ENCODE measurements around the gene CNTNAP2.

Gene CNTNAP2

DNA sequence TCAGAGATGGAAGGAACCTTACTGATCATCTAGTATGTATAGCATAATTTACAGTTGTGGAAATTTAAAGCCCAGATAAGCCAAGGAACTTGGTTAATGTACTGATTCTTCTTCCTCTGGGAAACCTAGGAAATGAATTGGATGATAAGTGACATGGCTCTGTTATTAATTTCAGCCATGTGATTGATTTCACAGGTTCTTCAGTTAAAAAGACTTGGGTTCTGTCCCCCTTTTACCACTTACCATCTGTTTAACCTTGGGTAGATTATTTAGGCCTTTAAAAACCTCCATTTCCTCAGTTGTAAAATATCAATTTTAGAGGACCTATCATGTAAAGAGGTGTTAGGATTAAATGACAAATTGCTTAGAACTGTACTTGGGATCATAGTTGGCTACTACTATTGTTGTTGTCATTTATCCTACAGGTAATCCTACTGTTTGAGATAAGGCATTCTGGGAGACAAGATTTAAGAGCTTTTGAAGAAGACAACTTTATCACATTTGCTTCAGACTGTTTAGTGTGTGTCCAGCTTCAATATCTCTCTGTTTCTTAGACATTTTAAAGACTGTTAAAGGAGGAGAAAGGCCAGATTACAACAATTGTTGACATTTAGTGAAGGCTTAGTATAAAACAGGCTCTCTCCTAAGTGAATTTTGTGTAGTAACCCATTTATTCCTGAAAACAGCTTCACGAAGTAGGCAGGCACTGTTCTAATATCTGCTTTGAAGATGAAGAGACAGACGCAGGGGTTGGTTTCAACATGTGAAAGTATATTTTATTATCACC lies 1476.9 kb downstream of the CNTNAP2 start:
- POLR2A ChIA-PET, result no interaction called here
- CTCF ChIA-PET, result no interaction called here
- TF ChIP-seq ZNF549 (tag by site-specific recombination; IDR thresholded peaks at IDR 0.05), result no peak
- TF ChIP-seq ZNF785 (tag by site-specific recombination; IDR thresholded peaks at IDR 0.05), result no peak
- TF ChIP-seq ZNF48 (tag by site-specific recombination; IDR thresholded peaks at IDR 0.05), result no peak
- no peak for TF ChIP-seq ZNF747 (tag by site-specific recombination; IDR thresholded peaks at IDR 0.05)
- TF ChIP-seq ZNF623 (tag by site-specific recombination; IDR thresholded peaks at IDR 0.05), result no peak
- TF ChIP-seq ZNF433 (tag by site-specific recombination; IDR thresholded peaks at IDR 0.05; ENCODE audit: low read depth), result no peak
- TF ChIP-seq ZSCAN23 (tag by site-specific recombination; IDR thresholded peaks at IDR 0.05), result no peak
- no peak for TF ChIP-seq ZBTB21 (tag by site-specific recombination; IDR thresholded peaks at IDR 0.05)
- TF ChIP-seq ZNF837 (tag by site-specific recombination; IDR thresholded peaks at IDR 0.05), result no peak
- no peak for TF ChIP-seq ZXDB (tag by site-specific recombination; IDR thresholded peaks at IDR 0.05)
- no peak for TF ChIP-seq ZBTB6 (tag by site-specific recombination; IDR thresholded peaks at IDR 0.05)
- no peak for TF ChIP-seq ZNF548 (tag by site-specific recombination; IDR thresholded peaks at IDR 0.05)
- no peak for TF ChIP-seq EGR2 (tag by site-specific recombination; IDR thresholded peaks at IDR 0.05; ENCODE audit: low read depth)
- TF ChIP-seq ZNF473 (tag by site-specific recombination; IDR thresholded peaks at IDR 0.05), result no peak
- no peak for TF ChIP-seq ZNF280C (tag by site-specific recombination; IDR thresholded peaks at IDR 0.05)

GRCh38 chr7:147595042-147595441 lies 1478.4 kb downstream of the CNTNAP2 start:
- Histone ChIP-seq H3K9me3 (ENCODE audit: control insufficient read depth, insufficient read depth, low read depth, low read length) (no peaks in the 10 kb centered on the region), H3K4me1 (ENCODE audit: control insufficient read depth, insufficient read depth, low read length) (no peaks in the 10 kb centered on the region), H3K4me3 (ENCODE audit: low read depth, low read length) (no peak overlapping the region), H3K36me3 (ENCODE audit: control insufficient read depth in 2 of 2, insufficient read depth in 1 of 2, low read length in 2 of 2) (no peaks in the 10 kb centered on the region), H3K27ac (ENCODE audit: extremely low read depth, low read depth, low read length) (no peak overlapping the region)
- CTCF ChIA-PET, result no interaction called here
- POLR2A ChIA-PET, result no interaction called here
- TF ChIP-seq ZNF398 (tag by site-specific recombination; IDR thresholded peaks at IDR 0.05) (no peak), ZNF629 (tag by site-specific recombination; IDR thresholded peaks at IDR 0.05) (no peak), MZF1 (tag by site-specific recombination; IDR thresholded peaks at IDR 0.05; ENCODE audit: borderline replicate concordance) (no peak), ZNF785 (tag by site-specific recombination; IDR thresholded peaks at IDR 0.05) (no peak), HOXC10 (CRISPR knock-in tag; IDR thresholded peaks at IDR 0.05) (no peak), ZNF626 (tag by site-specific recombination; IDR thresholded peaks at IDR 0.05) (no peak), ZBTB17 (tag by site-specific recombination; IDR thresholded peaks at IDR 0.05) (no peak), ZBTB1 (tag by site-specific recombination; IDR thresholded peaks at IDR 0.05) (no peak), ZNF843 (tag by site-specific recombination; IDR thresholded peaks at IDR 0.05) (no peak), BCL11B (tag by site-specific recombination; IDR thresholded peaks at IDR 0.05; ENCODE audit: low read depth) (no peak), ZNF747 (tag by site-specific recombination; IDR thresholded peaks at IDR 0.05) (no peak)
- TF ChIP-seq, protein P1, sequence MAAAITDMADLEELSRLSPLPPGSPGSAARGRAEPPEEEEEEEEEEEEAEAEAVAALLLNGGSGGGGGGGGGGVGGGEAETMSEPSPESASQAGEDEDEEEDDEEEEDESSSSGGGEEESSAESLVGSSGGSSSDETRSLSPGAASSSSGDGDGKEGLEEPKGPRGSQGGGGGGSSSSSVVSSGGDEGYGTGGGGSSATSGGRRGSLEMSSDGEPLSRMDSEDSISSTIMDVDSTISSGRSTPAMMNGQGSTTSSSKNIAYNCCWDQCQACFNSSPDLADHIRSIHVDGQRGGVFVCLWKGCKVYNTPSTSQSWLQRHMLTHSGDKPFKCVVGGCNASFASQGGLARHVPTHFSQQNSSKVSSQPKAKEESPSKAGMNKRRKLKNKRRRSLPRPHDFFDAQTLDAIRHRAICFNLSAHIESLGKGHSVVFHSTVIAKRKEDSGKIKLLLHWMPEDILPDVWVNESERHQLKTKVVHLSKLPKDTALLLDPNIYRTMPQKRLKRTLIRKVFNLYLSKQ (tag by site-specific recombination; IDR thresholded peaks at IDR 0.05; ENCODE audit: borderline replicate concordance), result no peak
- TF ChIP-seq, protein P2, sequence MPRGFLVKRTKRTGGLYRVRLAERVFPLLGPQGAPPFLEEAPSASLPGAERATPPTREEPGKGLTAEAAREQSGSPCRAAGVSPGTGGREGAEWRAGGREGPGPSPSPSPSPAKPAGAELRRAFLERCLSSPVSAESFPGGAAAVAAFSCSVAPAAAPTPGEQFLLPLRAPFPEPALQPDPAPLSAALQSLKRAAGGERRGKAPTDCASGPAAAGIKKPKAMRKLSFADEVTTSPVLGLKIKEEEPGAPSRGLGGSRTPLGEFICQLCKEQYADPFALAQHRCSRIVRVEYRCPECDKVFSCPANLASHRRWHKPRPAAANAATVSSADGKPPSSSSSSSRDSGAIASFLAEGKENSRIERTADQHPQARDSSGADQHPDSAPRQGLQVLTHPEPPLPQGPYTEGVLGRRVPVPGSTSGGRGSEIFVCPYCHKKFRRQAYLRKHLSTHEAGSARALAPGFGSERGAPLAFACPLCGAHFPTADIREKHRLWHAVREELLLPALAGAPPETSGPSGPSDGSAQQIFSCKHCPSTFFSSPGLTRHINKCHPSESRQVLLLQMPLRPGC (tag by site-specific recombination; IDR thresholded peaks at IDR 0.05), result no peak

More for the DNA sequence above, 1476.9 kb downstream of the CNTNAP2 start:
- H3K4me3 ChIP-seq (ENCODE audit: low read depth, low read length), result no peak overlapping the region
- no peak overlapping the region for H3K27ac ChIP-seq (ENCODE audit: extremely low read depth, low read depth, low read length)
- no peaks in the 10 kb centered on the region for H3K9me3 ChIP-seq (ENCODE audit: control insufficient read depth, insufficient read depth, low read depth, low read length)
- H3K4me1 ChIP-seq (ENCODE audit: control insufficient read depth, insufficient read depth, low read length), result no peaks in the 10 kb centered on the region
- no peaks in the 10 kb centered on the region for H3K36me3 ChIP-seq (ENCODE audit: control insufficient read depth in 2 of 2, insufficient read depth in 1 of 2, low read length in 2 of 2)
